ENCODE data around the gene CHAF1B. TPM values are rescaled to one million over a fixed set of nuclear protein-coding genes. Genes with fewer than 3 reads are reported as not detected.
"Not testable (repeated sequence)": the region's sequence is repeated elsewhere in the genome, so short reads cannot be mapped to it uniquely, and the experiment has no call there.

Gene CHAF1B
- 10 to 100 TPM; 23.3 to 30.3 TPM for total RNA-seq

DNA sequence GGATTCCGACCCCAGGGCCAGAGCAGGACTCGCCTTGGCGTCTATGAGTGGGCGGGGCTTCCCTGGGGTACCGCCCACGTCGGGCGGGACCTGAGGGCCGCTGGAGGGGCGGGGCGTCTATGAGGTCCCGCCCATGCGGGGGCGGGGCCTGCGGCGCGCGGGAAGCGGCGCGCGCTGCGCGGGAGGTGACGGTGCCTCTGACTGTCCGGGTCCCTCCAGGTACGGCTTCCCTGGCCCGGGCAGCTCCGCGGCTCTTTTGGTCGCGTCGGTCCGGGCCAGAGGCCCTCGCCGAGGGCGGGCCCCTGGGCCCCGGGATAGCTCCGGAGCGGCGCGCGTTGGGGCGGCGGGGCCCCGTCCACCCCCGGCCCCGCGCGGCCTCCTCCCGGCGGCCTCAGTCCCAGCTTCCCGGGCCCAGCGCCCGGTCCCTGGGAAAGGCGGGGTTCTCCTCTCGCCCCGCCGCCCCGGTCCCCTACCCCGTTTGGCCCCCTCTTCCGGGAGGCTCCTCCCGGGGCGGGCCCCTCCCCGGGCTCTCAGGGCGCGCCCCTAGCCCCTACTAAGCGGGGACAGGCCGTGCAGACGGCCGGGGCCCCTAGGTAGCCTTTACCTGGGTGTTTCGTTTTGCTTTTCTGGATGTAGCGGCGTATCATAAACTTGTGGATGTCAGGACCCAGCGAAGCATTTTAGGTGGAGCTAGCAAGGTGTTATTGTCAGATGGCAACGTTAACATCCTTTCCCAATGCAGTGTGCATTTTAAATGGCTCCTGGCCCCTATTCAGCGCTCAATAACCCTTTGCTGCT is at the start of gene CHAF1B:
Gene CHAF1B (plus strand): TSS at position 160 of the 798 bp plus-strand sequence. CDS start 745 bp downstream, outside the sequence.
- no peaks in the 10 kb centered on the region for H3K27me3 Mint-ChIP-seq
- no peaks in the 10 kb centered on the region for H3K9me3 Mint-ChIP-seq
- H3K27ac Mint-ChIP-seq: peak within 1 kb of the TSS; percentile 38
- peak within 1 kb of the TSS; percentile 82 for H3K4me3 Mint-ChIP-seq
- ATAC-seq (replicated peaks): peak; percentile 97
- peaks cover 40% of the 10 kb centered on the region for H3K36me3 Mint-ChIP-seq (ENCODE audit: low read depth)
- H3K4me1 Mint-ChIP-seq: no peaks in the 10 kb centered on the region

DNA sequence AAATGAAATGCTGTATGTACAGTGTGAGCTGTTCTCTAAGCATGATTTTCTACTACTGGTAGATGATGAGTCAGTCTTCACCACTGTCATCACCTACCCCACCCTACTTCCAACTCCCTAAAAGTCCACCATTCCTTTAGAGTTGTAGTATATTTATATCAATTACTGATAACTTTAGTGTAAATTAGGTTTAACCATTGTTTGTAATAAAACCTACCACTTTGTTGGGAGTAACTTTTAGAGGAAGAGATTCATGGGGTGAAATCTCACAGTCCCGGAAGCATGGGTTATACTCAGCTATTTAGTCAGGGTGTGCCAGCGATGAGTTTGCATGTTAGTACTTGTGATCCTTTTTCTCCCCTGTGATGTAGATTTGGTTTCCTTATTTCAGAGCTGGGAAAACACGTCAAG is 48.1 kb upstream of the CHAF1B start:
- peaks cover 8% of the 10 kb centered on the region for H3K4me1 Mint-ChIP-seq
- H3K27ac Mint-ChIP-seq: no peak overlapping the region
- H3K9me3 Mint-ChIP-seq: no peaks in the 10 kb centered on the region
- no peaks in the 10 kb centered on the region for H3K27me3 Mint-ChIP-seq
- peaks cover 97% of the 10 kb centered on the region for H3K36me3 Mint-ChIP-seq (ENCODE audit: low read depth)
- peak; percentile 66 for ATAC-seq (replicated peaks)
- no peak overlapping the region for H3K4me3 Mint-ChIP-seq

DNA sequence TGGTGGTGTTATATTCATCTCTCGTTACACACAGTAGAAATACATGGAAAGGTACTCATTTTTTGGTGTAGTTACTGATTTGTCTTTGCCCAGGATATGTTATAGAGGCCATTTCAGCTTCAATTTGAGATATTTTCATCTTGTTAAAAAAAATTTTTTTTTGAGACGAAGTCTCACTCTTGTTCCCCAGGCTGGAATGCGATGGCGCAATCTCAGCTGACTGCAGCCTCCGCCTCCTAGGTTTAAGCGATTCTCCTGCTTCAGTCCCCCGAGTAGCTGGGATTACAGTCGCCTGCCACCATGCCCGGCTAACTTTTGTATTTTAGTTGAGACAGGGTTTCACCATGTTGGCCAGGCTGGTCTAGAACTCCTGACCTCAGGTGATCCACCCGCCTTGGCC is 46.2 kb upstream of the CHAF1B start:
- no peak for ATAC-seq (replicated peaks)
- H3K9me3 Mint-ChIP-seq: no peaks in the 10 kb centered on the region
- peaks cover 8% of the 10 kb centered on the region for H3K4me1 Mint-ChIP-seq
- peaks cover 100% of the 10 kb centered on the region for H3K36me3 Mint-ChIP-seq (ENCODE audit: low read depth)
- H3K27ac Mint-ChIP-seq: no peak overlapping the region
- no peaks in the 10 kb centered on the region for H3K27me3 Mint-ChIP-seq
- no peak overlapping the region for H3K4me3 Mint-ChIP-seq

DNA sequence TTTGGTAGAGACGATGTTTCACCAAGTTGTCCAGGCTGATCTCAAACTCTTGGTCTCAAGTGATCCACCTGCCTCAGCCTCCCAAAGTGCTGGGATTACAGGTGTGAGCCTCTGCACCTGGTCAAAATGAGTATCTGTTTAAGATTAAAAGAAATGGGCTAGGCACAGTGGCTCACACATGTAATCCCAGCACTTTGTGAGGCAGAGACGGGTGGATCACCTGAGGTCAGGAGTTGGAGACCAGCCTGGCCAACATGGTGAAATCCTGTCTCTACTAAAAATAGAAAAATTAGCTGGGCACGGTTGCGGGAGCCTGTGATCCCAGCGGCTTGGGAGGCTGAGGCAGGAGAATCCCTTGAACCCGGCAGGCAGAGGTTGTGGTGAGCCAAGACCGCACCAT is 42.6 kb upstream of the CHAF1B start:
- not testable (repeated sequence) for ATAC-seq (replicated peaks); H3K27me3 Mint-ChIP-seq; H3K4me1 Mint-ChIP-seq; H3K9me3 Mint-ChIP-seq; H3K4me3 Mint-ChIP-seq; H3K27ac Mint-ChIP-seq
- peaks cover 100% of the 10 kb centered on the region for H3K36me3 Mint-ChIP-seq (ENCODE audit: low read depth)

DNA sequence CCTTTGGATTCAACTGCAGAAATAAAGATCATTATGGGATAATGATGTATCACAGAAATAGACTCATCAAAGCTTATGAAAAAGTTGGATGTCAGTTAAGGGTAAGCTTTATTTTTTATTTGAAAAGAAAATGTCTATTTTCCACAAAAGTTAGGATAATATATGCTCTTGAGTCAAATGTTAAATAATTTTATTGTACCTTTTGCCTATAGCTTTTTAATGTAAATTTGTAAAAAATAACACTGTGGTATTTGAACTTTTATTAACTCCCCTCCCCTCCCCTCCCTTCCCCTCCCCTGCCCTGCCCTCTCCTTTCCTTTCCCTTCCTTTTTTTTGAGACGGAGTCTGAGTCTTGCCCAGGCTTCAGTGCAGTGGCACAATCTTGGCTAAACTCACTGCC is 40.3 kb upstream of the CHAF1B start:
- Mint-ChIP-seq H3K27ac (no peak overlapping the region), H3K36me3 (ENCODE audit: low read depth) (peaks cover 98% of the 10 kb centered on the region), H3K27me3 (no peaks in the 10 kb centered on the region), H3K9me3 (no peaks in the 10 kb centered on the region), H3K4me1 (no peaks in the 10 kb centered on the region), H3K4me3 (no peak overlapping the region)
- ATAC-seq (replicated peaks): no peak

DNA sequence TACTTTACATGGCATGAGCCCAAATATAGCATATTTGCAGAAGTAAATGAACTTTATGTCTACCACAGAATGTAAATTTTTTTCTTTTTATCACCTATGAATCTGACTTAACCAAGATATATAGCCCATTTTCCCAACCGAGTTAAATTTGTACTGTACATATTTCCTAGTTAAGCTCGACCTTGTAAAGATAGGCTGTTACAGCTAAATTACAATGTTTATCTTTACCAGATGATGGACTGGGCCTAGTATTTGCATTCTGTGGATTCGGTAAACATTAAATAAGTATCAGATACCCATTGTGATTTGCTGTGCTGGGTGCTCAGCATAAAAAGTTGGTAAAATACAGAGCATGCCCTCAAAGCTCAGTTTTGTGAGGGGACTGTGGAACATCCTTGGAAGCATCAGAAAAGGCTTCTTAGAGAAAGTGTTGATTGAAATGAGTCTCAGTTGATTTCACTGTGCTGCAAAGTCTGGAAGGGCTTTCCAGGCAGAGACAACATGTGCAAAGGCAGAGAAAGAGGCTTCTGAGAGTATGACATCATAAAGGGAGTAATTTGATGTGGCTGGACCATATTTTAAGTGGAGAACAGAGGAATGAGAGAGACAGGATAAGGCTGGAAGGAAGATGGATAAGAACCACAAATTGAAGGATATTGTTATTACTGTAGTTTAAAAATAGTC is 37.8 kb upstream of the CHAF1B start:
- no peaks in the 10 kb centered on the region for H3K9me3 Mint-ChIP-seq
- H3K36me3 Mint-ChIP-seq (ENCODE audit: low read depth): peaks cover 98% of the 10 kb centered on the region
- ATAC-seq (replicated peaks): no peak
- H3K4me3 Mint-ChIP-seq: no peak overlapping the region
- no peaks in the 10 kb centered on the region for H3K4me1 Mint-ChIP-seq
- no peaks in the 10 kb centered on the region for H3K27me3 Mint-ChIP-seq
- no peak overlapping the region for H3K27ac Mint-ChIP-seq

DNA sequence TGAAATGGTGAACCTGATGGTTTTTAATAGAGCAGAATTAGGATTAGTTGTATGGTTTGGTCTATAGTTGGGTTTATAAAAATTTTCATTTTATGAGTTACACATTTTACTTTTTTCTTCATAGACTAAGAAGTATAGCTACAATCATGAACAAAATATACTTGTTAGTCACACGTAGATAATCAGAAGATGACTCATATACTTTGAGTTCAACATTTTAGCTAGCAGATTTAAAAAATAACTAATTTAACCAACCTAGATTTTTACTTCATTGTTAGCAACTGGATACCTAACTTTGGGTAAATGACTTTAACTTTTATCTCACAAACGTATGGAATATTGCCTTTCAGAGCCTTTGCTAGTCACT is 37.2 kb upstream of the CHAF1B start:
- no peak overlapping the region for H3K27ac Mint-ChIP-seq
- H3K4me1 Mint-ChIP-seq: no peaks in the 10 kb centered on the region
- no peak overlapping the region for H3K4me3 Mint-ChIP-seq
- H3K27me3 Mint-ChIP-seq: no peaks in the 10 kb centered on the region
- no peaks in the 10 kb centered on the region for H3K9me3 Mint-ChIP-seq
- peaks cover 98% of the 10 kb centered on the region for H3K36me3 Mint-ChIP-seq (ENCODE audit: low read depth)
- no peak for ATAC-seq (replicated peaks)

DNA sequence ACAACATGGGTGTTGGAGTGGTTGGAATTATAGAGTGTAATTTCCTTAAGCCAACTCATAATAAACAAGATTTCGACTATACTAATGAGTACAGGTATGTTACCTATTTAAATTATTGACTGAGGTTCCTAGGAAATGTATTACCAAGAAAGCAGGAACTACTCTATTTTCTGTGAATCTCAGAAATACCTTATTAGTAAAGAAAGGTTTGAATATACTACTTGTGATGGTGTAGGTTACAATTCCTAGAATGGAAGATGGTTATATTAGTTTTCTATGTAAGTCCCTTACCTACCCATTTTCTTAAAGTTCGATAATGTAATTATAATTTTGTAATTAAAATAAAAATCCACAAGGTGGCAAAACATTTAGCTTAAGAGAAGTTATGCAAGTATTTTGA is 35.9 kb upstream of the CHAF1B start:
- H3K4me1 Mint-ChIP-seq: no peaks in the 10 kb centered on the region
- no peak overlapping the region for H3K4me3 Mint-ChIP-seq
- no peaks in the 10 kb centered on the region for H3K9me3 Mint-ChIP-seq
- no peak for ATAC-seq (replicated peaks)
- no peak overlapping the region for H3K27ac Mint-ChIP-seq
- H3K27me3 Mint-ChIP-seq: no peaks in the 10 kb centered on the region
- H3K36me3 Mint-ChIP-seq (ENCODE audit: low read depth): peaks cover 94% of the 10 kb centered on the region

DNA sequence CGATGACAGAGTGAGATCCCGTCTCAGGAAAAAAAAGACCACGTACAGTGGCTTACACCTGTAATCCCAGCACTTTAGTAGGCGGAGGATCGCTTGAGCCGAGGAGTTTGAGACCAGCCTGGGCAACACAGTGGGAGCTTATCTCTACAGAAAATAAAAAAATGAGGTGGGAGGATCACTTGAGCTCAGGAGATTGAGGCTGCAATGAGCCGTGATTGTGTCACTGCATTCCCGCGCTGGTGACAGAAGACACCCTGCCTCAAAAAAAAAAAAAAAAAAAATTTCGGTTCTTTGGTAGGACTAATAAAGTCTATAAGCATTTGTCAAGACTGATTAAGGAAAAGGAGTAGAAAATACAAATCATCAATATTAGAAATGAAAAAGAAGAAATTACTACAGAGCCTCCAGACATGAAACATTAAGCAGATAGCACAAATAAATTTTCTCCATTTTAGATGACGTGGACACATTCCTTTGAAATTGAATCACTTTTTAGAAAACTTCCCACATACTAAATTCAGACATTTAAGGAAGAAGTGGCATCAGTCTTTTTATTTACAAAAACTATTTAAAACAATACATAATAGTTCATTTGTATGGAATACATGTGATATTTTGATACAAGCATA is 34.8 kb upstream of the CHAF1B start:
- H3K36me3 Mint-ChIP-seq (ENCODE audit: low read depth): peaks cover 93% of the 10 kb centered on the region
- no peaks in the 10 kb centered on the region for H3K9me3 Mint-ChIP-seq

DNA sequence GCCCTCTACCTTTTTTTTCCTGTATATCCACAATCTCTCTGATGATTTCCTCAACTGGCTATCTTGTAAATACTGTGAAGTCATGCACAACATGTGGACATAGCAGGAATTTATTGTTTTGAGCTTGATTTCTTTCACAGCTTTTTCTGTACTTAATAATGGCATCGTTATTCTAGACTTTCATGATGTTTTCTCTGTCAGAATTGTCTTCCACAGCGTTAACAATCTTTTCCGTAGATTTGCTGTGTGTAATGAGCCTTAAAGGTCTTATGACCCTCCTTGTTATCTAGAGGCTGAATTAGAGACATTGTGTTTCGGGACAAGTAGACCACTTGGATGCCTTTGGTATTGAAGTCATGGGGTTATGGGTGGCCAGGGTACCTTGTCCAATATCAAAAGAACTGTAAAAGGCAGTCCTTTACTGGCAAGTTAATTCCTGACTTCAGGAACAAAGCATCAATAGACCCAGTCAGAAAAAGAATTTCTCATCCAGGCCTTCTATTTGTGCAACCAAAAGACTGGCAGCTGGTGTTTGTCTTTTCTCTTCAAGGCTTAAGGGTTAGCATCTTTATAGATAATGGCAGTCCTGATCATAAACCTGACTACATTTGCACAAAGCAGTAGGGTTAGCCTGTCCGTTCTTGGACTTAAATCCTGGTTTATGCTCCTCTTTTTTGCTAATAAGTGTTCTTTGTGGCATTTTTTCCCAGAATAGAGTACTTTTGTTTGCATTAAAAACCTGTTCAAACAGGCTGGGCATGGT is 30.1 kb upstream of the CHAF1B start:
- H3K4me1 Mint-ChIP-seq: peaks cover 6% of the 10 kb centered on the region
- H3K27me3 Mint-ChIP-seq: no peaks in the 10 kb centered on the region
- H3K4me3 Mint-ChIP-seq: no peak overlapping the region
- peaks cover 89% of the 10 kb centered on the region for H3K36me3 Mint-ChIP-seq (ENCODE audit: low read depth)
- H3K27ac Mint-ChIP-seq: peak overlapping the region; percentile 28
- no peak for ATAC-seq (replicated peaks)
- H3K9me3 Mint-ChIP-seq: no peaks in the 10 kb centered on the region

More for the DNA sequence above, 34.8 kb upstream of the CHAF1B start:
- Mint-ChIP-seq H3K4me1 (peaks cover 6% of the 10 kb centered on the region), H3K27me3 (no peaks in the 10 kb centered on the region), H3K27ac (no peak overlapping the region), H3K4me3 (no peak overlapping the region)
- ATAC-seq (replicated peaks): no peak

DNA sequence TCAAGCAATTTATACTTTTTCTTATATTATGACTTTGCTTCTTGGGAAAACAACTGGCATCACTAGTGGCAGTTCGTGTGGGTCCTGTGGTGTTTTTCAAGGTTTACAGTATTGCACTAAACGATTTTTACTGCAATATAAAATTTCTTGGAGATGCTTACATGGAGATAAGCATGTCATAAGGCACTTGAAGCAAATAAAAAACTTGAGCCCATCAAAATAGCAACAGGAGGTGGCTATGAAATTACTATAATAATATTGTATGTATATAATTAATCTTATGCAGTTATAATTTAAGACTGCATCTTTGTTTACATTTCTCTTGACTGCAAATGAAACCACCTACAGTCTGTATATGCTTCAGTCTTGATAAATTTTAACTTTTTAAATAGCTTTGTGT is 29.3 kb upstream of the CHAF1B start:
- Mint-ChIP-seq H3K4me3 (no peak overlapping the region), H3K9me3 (no peaks in the 10 kb centered on the region), H3K27me3 (no peaks in the 10 kb centered on the region), H3K36me3 (ENCODE audit: low read depth) (peaks cover 89% of the 10 kb centered on the region), H3K4me1 (peaks cover 12% of the 10 kb centered on the region), H3K27ac (no peak overlapping the region)
- no peak for ATAC-seq (replicated peaks)

DNA sequence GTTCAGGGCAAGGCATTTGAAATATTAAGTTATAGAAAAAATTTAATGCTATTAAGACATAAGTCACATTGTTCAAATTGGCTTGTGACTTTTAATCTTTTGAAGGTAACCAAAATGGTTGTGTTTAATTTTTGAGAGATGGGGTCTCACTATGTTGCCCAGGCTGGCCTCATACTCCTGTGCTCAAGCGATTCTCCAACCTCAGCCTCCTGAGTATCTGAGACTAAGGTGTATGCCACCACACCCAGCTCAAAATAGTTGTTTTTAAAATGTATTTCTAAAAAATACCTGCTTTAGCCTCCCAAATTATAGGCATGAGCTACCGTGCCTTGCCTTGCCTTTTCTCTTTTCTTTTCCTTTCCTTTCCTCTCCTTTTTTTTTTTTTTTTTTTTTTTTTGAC is 26.0 kb upstream of the CHAF1B start:
- Mint-ChIP-seq H3K4me3 (no peak overlapping the region), H3K27ac (no peak overlapping the region), H3K36me3 (ENCODE audit: low read depth) (peaks cover 93% of the 10 kb centered on the region), H3K27me3 (no peaks in the 10 kb centered on the region), H3K4me1 (peaks cover 12% of the 10 kb centered on the region), H3K9me3 (no peaks in the 10 kb centered on the region)
- no peak for ATAC-seq (replicated peaks)

DNA sequence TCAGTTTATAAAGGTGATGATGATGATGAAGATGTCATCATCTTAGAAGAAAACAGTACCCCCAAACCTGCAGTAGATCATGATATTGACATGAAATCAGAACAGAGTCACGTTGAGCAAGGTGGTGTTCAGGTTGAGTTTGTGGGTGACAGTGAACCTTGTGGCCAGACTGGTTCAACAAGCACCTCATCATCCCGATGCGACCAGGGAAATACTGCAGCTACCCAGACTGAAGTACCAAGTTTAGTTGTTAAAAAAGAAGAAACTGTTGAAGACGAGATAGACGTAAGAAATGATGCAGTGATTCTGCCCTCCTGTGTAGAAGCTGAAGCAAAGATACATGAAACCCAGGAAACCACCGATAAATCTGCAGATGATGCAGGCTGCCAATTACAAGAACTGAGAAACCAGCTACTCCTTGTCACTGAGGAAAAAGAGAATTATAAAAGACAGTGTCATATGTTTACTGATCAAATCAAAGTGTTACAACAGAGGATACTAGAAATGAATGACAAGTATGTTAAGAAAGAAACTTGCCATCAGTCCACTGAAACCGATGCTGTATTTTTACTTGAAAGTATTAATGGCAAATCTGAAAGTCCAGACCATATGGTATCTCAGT is 16.0 kb upstream of the CHAF1B start:
- Mint-ChIP-seq H3K9me3 (no peaks in the 10 kb centered on the region), H3K4me3 (peak overlapping the region; percentile 11), H3K27me3 (no peaks in the 10 kb centered on the region), H3K4me1 (peaks cover 9% of the 10 kb centered on the region), H3K27ac (peak overlapping the region; percentile 78), H3K36me3 (ENCODE audit: low read depth) (peaks cover 100% of the 10 kb centered on the region)
- peak; percentile 72 for ATAC-seq (replicated peaks)

DNA sequence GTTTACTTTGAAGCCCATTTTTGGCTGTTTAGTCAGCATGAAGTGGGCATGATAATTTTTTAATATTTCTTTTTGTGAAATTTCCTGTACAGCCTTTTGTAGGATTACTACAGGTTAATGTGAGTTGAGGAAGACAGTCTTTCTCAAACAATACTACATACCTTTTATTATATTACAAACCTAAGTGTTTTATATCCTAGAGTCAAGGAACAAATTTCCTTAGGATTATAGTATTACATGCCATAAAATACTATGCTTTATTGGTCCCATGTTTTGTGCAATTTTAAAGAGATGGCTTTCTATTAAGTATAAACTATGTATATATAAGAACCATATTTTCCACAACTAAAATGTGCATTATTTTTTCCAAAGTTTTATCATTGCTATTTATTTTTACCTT is 9.2 kb upstream of the CHAF1B start:
- ATAC-seq (replicated peaks): no peak
- Mint-ChIP-seq H3K27me3 (no peaks in the 10 kb centered on the region), H3K9me3 (no peaks in the 10 kb centered on the region), H3K4me1 (no peaks in the 10 kb centered on the region), H3K36me3 (ENCODE audit: low read depth) (peaks cover 66% of the 10 kb centered on the region), H3K27ac (no peak overlapping the region), H3K4me3 (no peak overlapping the region)

All from activated T-helper 17 cell treated with anti-CD3 and anti-CD28 coated beads, Interleukin-2, amount 50 U/mL, for 72 hours (primary cell).